Measurements from ENCODE around the gene FBLIM1.

FBLIM1 gene

DNA sequence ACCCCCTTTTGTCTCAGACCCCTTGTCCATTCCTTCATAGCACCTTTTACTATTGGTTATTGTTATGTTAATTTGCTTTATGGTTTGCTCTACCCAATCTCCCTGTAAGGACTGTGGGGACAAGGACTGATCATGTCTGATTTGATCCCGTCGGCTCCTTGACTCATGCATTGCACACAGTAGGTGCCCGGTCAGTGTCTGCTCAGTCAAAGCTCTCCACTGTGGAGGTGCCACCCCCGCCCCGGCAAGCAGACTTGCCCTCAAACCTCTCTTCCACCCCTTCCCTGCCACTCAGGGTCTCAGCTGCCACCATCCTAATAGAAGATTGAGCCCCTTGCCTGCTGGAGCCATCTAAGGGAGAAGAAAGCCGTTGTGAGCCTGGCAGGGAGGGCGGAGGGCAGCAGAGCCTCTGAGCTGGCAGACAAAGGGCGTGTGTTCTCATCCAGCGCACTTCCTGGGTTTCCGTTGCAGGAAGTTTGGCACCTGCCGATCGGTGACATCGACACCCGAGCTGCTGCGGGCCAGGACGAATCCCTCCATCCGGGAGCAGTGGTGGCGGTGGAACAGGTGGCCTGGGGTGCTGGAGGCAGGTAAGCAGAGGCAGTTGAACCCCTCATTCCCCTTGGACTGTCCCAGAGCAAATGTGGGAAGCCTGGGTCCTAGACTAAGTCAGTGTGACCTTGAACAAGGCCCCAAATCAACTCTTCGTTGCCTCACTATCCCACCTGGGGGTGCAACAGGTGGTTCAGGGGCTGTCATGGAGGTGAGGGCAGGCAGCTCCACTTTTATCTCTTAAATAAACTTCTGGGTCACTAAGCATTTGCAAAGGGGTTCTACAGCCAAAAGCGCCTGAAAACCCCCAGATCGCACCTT lies 2.2 kb upstream of the FBLIM1 start (continued):
- TF ChIP-seq, protein P1, sequence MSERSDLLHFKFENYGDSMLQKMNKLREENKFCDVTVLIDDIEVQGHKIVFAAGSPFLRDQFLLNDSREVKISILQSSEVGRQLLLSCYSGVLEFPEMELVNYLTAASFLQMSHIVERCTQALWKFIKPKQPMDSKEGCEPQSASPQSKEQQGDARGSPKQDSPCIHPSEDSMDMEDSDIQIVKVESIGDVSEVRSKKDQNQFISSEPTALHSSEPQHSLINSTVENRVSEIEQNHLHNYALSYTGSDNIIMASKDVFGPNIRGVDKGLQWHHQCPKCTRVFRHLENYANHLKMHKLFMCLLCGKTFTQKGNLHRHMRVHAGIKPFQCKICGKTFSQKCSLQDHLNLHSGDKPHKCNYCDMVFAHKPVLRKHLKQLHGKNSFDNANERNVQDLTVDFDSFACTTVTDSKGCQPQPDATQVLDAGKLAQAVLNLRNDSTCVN (tag by site-specific recombination; optimal IDR thresholded peaks at IDR 0.05) = no peak
- peak; percentile 97 for TF ChIP-seq SCRT2 (tag by site-specific recombination; IDR thresholded peaks at IDR 0.05)

DNA sequence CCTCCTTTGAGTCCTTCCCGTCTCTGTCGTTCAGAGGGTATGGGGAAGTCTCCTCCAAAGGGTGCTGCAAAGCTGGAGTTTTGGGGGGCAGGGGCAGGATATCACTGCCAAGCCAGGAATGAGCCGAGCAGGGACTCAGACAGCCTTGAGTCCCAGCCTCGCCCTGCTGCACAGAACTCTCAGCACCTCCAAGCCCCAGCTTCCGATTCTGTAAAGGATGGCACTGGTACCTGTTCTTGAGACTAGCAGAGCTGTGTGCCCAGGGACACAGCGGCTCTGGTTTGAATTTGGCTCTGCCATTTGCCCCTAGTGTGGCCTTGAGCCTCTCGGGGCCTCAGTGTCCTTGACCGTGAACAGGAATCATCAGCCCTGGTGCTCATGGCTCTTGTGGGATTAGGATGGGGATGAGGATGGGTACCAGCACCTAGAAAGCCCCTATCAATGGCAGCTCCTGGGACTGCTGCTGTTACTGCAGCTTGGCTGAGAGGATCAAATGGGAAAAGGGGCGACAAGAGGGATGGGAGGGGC lies 1.5 kb upstream of the FBLIM1 start:
- POLR2A ChIA-PET = interaction anchor here (1.8 kb wide), 1 partner anchor 13 kb away, joined by 5 read pairs; no protein-coding TSS in a partner anchor
- H3K4me3 ChIP-seq (ENCODE audit: low read depth, low read length) = no peak overlapping the region

DNA sequence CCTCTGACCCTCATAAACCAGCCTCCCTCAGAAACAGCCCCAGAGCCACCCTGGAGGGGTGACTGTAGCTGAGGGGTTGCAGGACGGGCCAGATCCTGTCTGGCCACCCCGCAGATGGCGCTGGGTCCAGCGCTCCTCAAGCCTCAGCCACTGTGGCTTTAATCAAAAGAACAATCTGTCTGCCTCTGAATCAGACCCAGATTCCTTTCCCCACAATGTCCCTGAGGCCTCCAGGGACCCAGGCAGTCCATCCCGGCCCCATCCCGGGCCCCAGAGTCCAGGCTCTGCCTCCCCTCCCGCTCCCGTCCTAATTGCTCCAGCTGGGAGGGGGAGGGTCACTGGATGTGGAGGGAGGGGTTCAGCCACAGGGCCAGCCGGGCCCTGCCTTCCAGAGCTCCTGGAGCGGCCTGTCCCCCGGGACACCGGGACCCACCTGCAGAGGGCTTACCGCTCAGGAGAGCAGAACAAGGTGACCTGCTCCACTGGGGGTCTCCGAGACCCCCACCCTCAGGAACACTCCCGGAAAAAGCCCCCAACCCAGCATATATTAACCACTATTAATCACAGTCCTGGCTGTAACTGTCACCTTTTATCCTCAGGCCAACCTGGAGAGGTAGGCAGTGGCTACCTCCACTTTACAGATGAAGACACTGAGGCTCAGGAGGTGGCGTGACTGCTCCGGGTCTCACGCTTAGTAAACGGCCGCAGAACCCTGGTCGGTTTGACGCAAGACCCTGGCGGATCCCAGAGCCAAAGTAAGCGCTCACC lies 836 bp upstream of the FBLIM1 start:
- H3K27ac ChIP-seq (ENCODE audit: extremely low read depth, low read depth, low read length) = no peak overlapping the region
- ChIA-PET CTCF (no interaction called here), POLR2A (no interaction called here)
- H3K4me1 ChIP-seq (ENCODE audit: control insufficient read depth, insufficient read depth, low read length) = peaks cover 7% of the 10 kb centered on the region; the same call in 1 of the 2 replicates
- H3K4me3 ChIP-seq (ENCODE audit: low read depth, low read length) = no peak overlapping the region
- H3K36me3 ChIP-seq (ENCODE audit: control insufficient read depth in 2 of 2, insufficient read depth in 1 of 2, low read length in 2 of 2) = no peaks in the 10 kb centered on the region
- no peaks in the 10 kb centered on the region for H3K9me3 ChIP-seq (ENCODE audit: control insufficient read depth, insufficient read depth, low read depth, low read length)
- TF ChIP-seq ZNF354C (tag by site-specific recombination; IDR thresholded peaks at IDR 0.05; ENCODE audit: borderline replicate concordance, low read depth) (no peak), ZNF140 (tag by site-specific recombination; IDR thresholded peaks at IDR 0.05) (no peak), GFI1B (tag by site-specific recombination; IDR thresholded peaks at IDR 0.05) (no peak), GLI2 (tag by site-specific recombination; IDR thresholded peaks at IDR 0.05; ENCODE audit: borderline replicate concordance, low read depth) (no peak), ZNF324 (tag by site-specific recombination; IDR thresholded peaks at IDR 0.05) (no peak), ZNF114 (tag by site-specific recombination; IDR thresholded peaks at IDR 0.05) (no peak), ZFP69B (tag by site-specific recombination; IDR thresholded peaks at IDR 0.05) (peak; percentile 87; the same call in 1 of the 2 replicates), ZBTB48 (tag by site-specific recombination; IDR thresholded peaks at IDR 0.05) (0 out of 2 replicates have a peak, but pooled peaks have one; percentile 9), ZNF416 (tag by site-specific recombination; IDR thresholded peaks at IDR 0.05) (no peak), SALL2 (tag by site-specific recombination; IDR thresholded peaks at IDR 0.05; ENCODE audit: borderline replicate concordance) (no peak)
- TF ChIP-seq, protein P2, sequence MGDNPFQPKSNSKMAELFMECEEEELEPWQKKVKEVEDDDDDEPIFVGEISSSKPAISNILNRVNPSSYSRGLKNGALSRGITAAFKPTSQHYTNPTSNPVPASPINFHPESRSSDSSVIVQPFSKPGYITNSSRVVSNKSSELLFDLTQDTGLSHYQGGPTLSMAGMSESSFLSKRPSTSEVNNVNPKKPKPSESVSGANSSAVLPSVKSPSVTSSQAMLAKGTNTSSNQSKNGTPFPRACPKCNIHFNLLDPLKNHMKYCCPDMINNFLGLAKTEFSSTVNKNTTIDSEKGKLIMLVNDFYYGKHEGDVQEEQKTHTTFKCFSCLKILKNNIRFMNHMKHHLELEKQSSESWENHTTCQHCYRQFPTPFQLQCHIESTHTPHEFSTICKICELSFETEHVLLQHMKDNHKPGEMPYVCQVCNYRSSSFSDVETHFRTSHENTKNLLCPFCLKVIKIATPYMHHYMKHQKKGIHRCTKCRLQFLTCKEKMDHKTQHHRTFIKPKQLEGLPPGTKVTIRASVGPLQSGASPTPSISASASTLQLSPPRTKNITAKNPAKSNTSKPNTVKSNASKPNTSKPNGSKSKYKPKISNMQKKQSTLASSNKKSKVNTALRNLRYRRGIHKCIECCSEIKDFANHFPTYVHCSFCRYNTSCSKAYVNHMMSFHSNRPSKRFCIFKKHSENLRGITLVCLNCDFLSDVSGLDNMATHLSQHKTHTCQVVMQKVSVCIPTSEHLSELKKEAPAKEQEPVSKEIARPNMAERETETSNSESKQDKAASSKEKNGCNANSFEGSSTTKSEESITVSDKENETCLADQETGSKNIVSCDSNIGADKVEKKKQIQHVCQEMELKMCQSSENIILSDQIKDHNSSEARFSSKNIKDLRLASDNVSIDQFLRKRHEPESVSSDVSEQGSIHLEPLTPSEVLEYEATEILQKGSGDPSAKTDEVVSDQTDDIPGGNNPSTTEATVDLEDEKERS (tag by site-specific recombination; IDR thresholded peaks at IDR 0.05) = no peak
- TF ChIP-seq, protein P3, sequence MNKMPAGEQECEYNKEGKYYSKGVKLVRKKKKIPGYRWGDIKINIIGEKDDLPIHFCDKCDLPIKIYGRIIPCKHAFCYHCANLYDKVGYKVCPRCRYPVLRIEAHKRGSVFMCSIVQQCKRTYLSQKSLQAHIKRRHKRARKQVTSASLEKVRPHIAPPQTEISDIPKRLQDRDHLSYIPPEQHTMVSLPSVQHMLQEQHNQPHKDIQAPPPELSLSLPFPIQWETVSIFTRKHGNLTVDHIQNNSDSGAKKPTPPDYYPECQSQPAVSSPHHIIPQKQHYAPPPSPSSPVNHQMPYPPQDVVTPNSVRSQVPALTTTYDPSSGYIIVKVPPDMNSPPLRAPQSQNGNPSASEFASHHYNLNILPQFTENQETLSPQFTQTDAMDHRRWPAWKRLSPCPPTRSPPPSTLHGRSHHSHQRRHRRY (tag by site-specific recombination; IDR thresholded peaks at IDR 0.05) = no peak
- TF ChIP-seq, protein P4, sequence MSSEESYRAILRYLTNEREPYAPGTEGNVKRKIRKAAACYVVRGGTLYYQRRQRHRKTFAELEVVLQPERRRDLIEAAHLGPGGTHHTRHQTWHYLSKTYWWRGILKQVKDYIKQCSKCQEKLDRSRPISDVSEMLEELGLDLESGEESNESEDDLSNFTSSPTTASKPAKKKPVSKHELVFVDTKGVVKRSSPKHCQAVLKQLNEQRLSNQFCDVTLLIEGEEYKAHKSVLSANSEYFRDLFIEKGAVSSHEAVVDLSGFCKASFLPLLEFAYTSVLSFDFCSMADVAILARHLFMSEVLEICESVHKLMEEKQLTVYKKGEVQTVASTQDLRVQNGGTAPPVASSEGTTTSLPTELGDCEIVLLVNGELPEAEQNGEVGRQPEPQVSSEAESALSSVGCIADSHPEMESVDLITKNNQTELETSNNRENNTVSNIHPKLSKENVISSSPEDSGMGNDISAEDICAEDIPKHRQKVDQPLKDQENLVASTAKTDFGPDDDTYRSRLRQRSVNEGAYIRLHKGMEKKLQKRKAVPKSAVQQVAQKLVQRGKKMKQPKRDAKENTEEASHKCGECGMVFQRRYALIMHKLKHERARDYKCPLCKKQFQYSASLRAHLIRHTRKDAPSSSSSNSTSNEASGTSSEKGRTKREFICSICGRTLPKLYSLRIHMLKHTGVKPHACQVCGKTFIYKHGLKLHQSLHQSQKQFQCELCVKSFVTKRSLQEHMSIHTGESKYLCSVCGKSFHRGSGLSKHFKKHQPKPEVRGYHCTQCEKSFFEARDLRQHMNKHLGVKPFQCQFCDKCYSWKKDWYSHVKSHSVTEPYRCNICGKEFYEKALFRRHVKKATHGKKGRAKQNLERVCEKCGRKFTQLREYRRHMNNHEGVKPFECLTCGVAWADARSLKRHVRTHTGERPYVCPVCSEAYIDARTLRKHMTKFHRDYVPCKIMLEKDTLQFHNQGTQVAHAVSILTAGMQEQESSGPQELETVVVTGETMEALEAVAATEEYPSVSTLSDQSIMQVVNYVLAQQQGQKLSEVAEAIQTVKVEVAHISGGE (tag by site-specific recombination; conservative IDR thresholded peaks at IDR 0.05; ENCODE audit: low read depth) = no peak
- TF ChIP-seq, protein P5, sequence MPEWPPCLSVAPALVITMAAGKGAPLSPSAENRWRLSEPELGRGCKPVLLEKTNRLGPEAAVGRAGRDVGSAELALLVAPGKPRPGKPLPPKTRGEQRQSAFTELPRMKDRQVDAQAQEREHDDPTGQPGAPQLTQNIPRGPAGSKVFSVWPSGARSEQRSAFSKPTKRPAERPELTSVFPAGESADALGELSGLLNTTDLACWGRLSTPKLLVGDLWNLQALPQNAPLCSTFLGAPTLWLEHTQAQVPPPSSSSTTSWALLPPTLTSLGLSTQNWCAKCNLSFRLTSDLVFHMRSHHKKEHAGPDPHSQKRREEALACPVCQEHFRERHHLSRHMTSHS (tag by site-specific recombination; IDR thresholded peaks at IDR 0.05) = no peak

More for the DNA sequence above, 1.5 kb upstream of the FBLIM1 start:
- Histone ChIP-seq H3K4me1 (ENCODE audit: control insufficient read depth, insufficient read depth, low read length) (peaks cover 7% of the 10 kb centered on the region; the same call in 1 of the 2 replicates), H3K27ac (ENCODE audit: extremely low read depth, low read depth, low read length) (no peak overlapping the region), H3K36me3 (ENCODE audit: control insufficient read depth in 2 of 2, insufficient read depth in 1 of 2, low read length in 2 of 2) (no peaks in the 10 kb centered on the region), H3K9me3 (ENCODE audit: control insufficient read depth, insufficient read depth, low read depth, low read length) (no peaks in the 10 kb centered on the region)
- CTCF ChIA-PET = no interaction called here
- TF ChIP-seq, protein P6, sequence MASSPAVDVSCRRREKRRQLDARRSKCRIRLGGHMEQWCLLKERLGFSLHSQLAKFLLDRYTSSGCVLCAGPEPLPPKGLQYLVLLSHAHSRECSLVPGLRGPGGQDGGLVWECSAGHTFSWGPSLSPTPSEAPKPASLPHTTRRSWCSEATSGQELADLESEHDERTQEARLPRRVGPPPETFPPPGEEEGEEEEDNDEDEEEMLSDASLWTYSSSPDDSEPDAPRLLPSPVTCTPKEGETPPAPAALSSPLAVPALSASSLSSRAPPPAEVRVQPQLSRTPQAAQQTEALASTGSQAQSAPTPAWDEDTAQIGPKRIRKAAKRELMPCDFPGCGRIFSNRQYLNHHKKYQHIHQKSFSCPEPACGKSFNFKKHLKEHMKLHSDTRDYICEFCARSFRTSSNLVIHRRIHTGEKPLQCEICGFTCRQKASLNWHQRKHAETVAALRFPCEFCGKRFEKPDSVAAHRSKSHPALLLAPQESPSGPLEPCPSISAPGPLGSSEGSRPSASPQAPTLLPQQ (tag by site-specific recombination; IDR thresholded peaks at IDR 0.05) = no peak
- TF ChIP-seq SCRT2 (tag by site-specific recombination; IDR thresholded peaks at IDR 0.05) = peak; percentile 8; the same call in 1 of the 2 replicates

Data from HEK293 (cell line).